Skin epidermis (tissue), 12 donors: ENCODE data around the gene SPAG9.
A peak's percentile ranks its signal among the peaks of the same experiment; 100 is the strongest.

Experiments used
- H3K27ac ChIP-seq, 21 experiments: fragments of 200-600 bp; sonication (generic) in 11 of 21; one replicate each; pipeline ENCODE4 v1.5.0; 2020; ENCODE audit warnings: mild to moderate bottlenecking in 3 of 21, inconsistent platforms in 2 of 21, moderate library complexity in 2 of 21
- H3K4me3 ChIP-seq, 7 experiments: fragments of 200-600 bp; sonication (generic) in 2 of 7; one replicate each; pipeline ENCODE4 v1.5.0; 2020; ENCODE audit warnings: inconsistent platforms in 2 of 7, mild to moderate bottlenecking in 2 of 7, moderate library complexity in 1 of 7

The SPAG9 gene

GRCh38 chr17:51054748-51055147 is 65.9 kb downstream of the SPAG9 start:
- H3K27ac ChIP-seq, result peak overlapping the region in 1 of 21 experiments; percentile 2
- no peak overlapping the region for H3K4me3 ChIP-seq

- no peak overlapping the region for H3K4me3 ChIP-seq
These were observed 68.4 kb downstream of the SPAG9 start for GRCh38 chr17:51052235-51052634.

GRCh38 chr17:51050291-51051033 is 70.2 kb downstream of the SPAG9 start:
- no peak overlapping the region for H3K27ac ChIP-seq

More at GRCh38 chr17:51052235-51052634, 68.4 kb downstream of the SPAG9 start:
- H3K27ac ChIP-seq, result no peak overlapping the region

GRCh38 chr17:51046514-51047384 is 73.9 kb downstream of the SPAG9 start:
- peak overlapping the region in 6 of 21 experiments; percentile 22 to 58 (median 38) for H3K27ac ChIP-seq
- H3K4me3 ChIP-seq, result peak overlapping the region in 3 of 7 experiments; percentile 5 to 25 (median 15)

More at GRCh38 chr17:51050291-51051033, 70.2 kb downstream of the SPAG9 start:
- H3K4me3 ChIP-seq, result no peak overlapping the region

GRCh38 chr17:51046046-51046445 is 74.6 kb downstream of the SPAG9 start:
- peak overlapping the region in 7 of 21 experiments; percentile 21 to 58 (median 34) for H3K27ac ChIP-seq
- peak overlapping the region in 2 of 7 experiments; percentile 15 to 25 for H3K4me3 ChIP-seq

GRCh38 chr17:51045621-51046020 is 75.0 kb downstream of the SPAG9 start:
- H3K4me3 ChIP-seq, result peak overlapping the region in 1 of 7 experiments; percentile 15
- H3K27ac ChIP-seq, result peak overlapping the region in 6 of 21 experiments; percentile 21 to 58 (median 37)

- Histone ChIP-seq H3K27ac (peak overlapping the region in 1 of 21 experiments; percentile 32), H3K4me3 (no peak overlapping the region)
These were observed 75.7 kb downstream of the SPAG9 start for GRCh38 chr17:51044976-51045375.

GRCh38 chr17:51036084-51036483 is 84.6 kb downstream of the SPAG9 start:
- Histone ChIP-seq H3K27ac (peak overlapping the region in 12 of 21 experiments; percentile 14 to 78 (median 40)), H3K4me3 (no peak overlapping the region)

GRCh38 chr17:51035431-51035830 is 85.2 kb downstream of the SPAG9 start:
- Histone ChIP-seq H3K27ac (peak overlapping the region in 10 of 21 experiments; percentile 14 to 78 (median 40)), H3K4me3 (no peak overlapping the region)

- peak overlapping the region in 5 of 21 experiments; percentile 16 to 78 (median 55) for H3K27ac ChIP-seq
These were observed 85.9 kb downstream of the SPAG9 start for GRCh38 chr17:51034800-51035199.

GRCh38 chr17:51032850-51033249 is 87.8 kb downstream of the SPAG9 start:
- H3K4me3 ChIP-seq, result no peak overlapping the region
- no peak overlapping the region for H3K27ac ChIP-seq

More at GRCh38 chr17:51034800-51035199, 85.9 kb downstream of the SPAG9 start:
- no peak overlapping the region for H3K4me3 ChIP-seq

GRCh38 chr17:51029568-51030463 is 90.9 kb downstream of the SPAG9 start:
- H3K27ac ChIP-seq, result peak overlapping the region in 16 of 21 experiments; percentile 3 to 80 (median 66)
- H3K4me3 ChIP-seq, result peak overlapping the region in 1 of 7 experiments; percentile 1

- H3K4me3 ChIP-seq, result no peak overlapping the region
- peak overlapping the region in 12 of 21 experiments; percentile 3 to 80 (median 66) for H3K27ac ChIP-seq
These were observed 91.5 kb downstream of the SPAG9 start for GRCh38 chr17:51029142-51029541.

- peak overlapping the region in 1 of 21 experiments; percentile 77 for H3K27ac ChIP-seq
- H3K4me3 ChIP-seq, result no peak overlapping the region
These were observed 92.3 kb downstream of the SPAG9 start for GRCh38 chr17:51028176-51028863.

- no peak overlapping the region for H3K4me3 ChIP-seq
- H3K27ac ChIP-seq, result no peak overlapping the region
These were observed 102.1 kb downstream of the SPAG9 start for GRCh38 chr17:51018541-51018940.

GRCh38 chr17:51017270-51017669 is 103.4 kb downstream of the SPAG9 start:
- no peak overlapping the region for H3K27ac ChIP-seq

GRCh38 chr17:51016099-51016498 is 104.6 kb downstream of the SPAG9 start:
- no peak overlapping the region for H3K27ac ChIP-seq

More at GRCh38 chr17:51017270-51017669, 103.4 kb downstream of the SPAG9 start:
- H3K4me3 ChIP-seq, result no peak overlapping the region

GRCh38 chr17:51015145-51015558 is 105.5 kb downstream of the SPAG9 start:
- peak overlapping the region in 3 of 21 experiments; percentile 5 to 51 (median 14) for H3K27ac ChIP-seq
- H3K4me3 ChIP-seq, result no peak overlapping the region

More at GRCh38 chr17:51016099-51016498, 104.6 kb downstream of the SPAG9 start:
- no peak overlapping the region for H3K4me3 ChIP-seq
